Trophoblast cell (in vitro differentiated cells and primary cell): ENCODE data around the gene RBPJL.
A peak's percentile ranks its signal among the peaks of the same experiment; 100 is the strongest.

ENCODE experiments used
- DNase-seq, 2 donors: peaks; one replicate each; pipeline ENCODE4 v3.0.0-alpha.2; 2016
- H2AFZ ChIP-seq: 2 replicates; pipeline ENCODE4 v1.6.1; 2013; ENCODE audit warnings: low read length, moderate library complexity, mild to moderate bottlenecking; ENCODE audit not compliant: insufficient read depth, poor library complexity
- H2AK5ac ChIP-seq: 2 replicates; pipeline ENCODE4 v1.6.1; 2013; ENCODE audit warnings: mild to moderate bottlenecking, low read length
- H2BK120ac ChIP-seq: 2 replicates; pipeline ENCODE4 v1.6.1; 2013; ENCODE audit warnings: low read length, mild to moderate bottlenecking, moderate library complexity; ENCODE audit not compliant: insufficient read depth, poor library complexity
- H2BK12ac ChIP-seq: 2 replicates; pipeline ENCODE4 v1.6.1; 2013; ENCODE audit warnings: mild to moderate bottlenecking, low read length, moderate library complexity
- H2BK5ac ChIP-seq: 2 replicates; pipeline ENCODE4 v1.6.1; 2013; ENCODE audit warnings: low read length, low read depth, moderate library complexity, mild to moderate bottlenecking; ENCODE audit not compliant: poor library complexity
- H3K14ac ChIP-seq: 2 replicates; pipeline ENCODE4 v1.6.1; 2013; ENCODE audit warnings: mild to moderate bottlenecking, low read length
- H3K18ac ChIP-seq: 2 replicates; pipeline ENCODE4 v1.6.1; 2013; ENCODE audit warnings: mild to moderate bottlenecking, low read length
- H3K23ac ChIP-seq: 2 replicates; pipeline ENCODE4 v1.6.1; 2013; ENCODE audit warnings: low read length
- H3K27ac ChIP-seq: 2 replicates; pipeline ENCODE4 v1.5.1; 2013; ENCODE audit warnings: low read depth, mild to moderate bottlenecking, inconsistent platforms, low read length, moderate library complexity
- H3K27me3 ChIP-seq: 2 replicates; pipeline ENCODE4 v1.6.1; 2013; ENCODE audit warnings: inconsistent platforms, mild to moderate bottlenecking, low read length, moderate library complexity; ENCODE audit not compliant: insufficient read depth
- H3K36me3 ChIP-seq, 2 experiments: 1 replicate in 1 of 2; 2 replicates in 1 of 2; pipeline ENCODE4 v1.6.1; 2013; ENCODE audit warnings: low read length in 2 of 2, mild to moderate bottlenecking in 2 of 2, moderate library complexity in 1 of 2; ENCODE audit not compliant: insufficient read depth in 2 of 2, control insufficient read depth in 1 of 2
- H3K4ac ChIP-seq: 2 replicates; pipeline ENCODE4 v1.6.1; 2013; ENCODE audit warnings: low read depth, mild to moderate bottlenecking, low read length, moderate library complexity
- H3K4me1 ChIP-seq, 2 experiments: 1 replicate in 1 of 2; 2 replicates in 1 of 2; pipeline ENCODE4 v1.6.1; 2013; ENCODE audit warnings: low read length in 2 of 2, mild to moderate bottlenecking in 2 of 2, moderate library complexity in 1 of 2; ENCODE audit not compliant: insufficient read depth in 2 of 2, control insufficient read depth in 1 of 2
- H3K4me2 ChIP-seq: 2 replicates; pipeline ENCODE4 v1.6.1; 2013; ENCODE audit warnings: inconsistent platforms, mild to moderate bottlenecking, low read length, moderate library complexity
- H3K4me3 ChIP-seq: 2 replicates; pipeline ENCODE4 v1.5.1; 2013; ENCODE audit warnings: mild to moderate bottlenecking, low read depth, low read length, inconsistent platforms
- H3K79me1 ChIP-seq: one replicate; pipeline ENCODE4 v1.6.1; 2013; ENCODE audit warnings: low read length
- H3K79me2 ChIP-seq: 2 replicates; pipeline ENCODE4 v1.6.1; 2013; ENCODE audit warnings: low read length, mild to moderate bottlenecking; ENCODE audit not compliant: control insufficient read depth, insufficient read depth, poor library complexity
- H3K9ac ChIP-seq: 2 replicates; pipeline ENCODE4 v1.6.1; 2013; ENCODE audit warnings: mild to moderate bottlenecking, low read length
- H3K9me3 ChIP-seq: 2 replicates; pipeline ENCODE4 v1.6.1; 2013; ENCODE audit warnings: low read depth, mild to moderate bottlenecking, control low read depth, inconsistent platforms, low read length; ENCODE audit not compliant: insufficient read depth
- H4K12ac ChIP-seq: 2 replicates; pipeline ENCODE4 v1.6.1; 2013; ENCODE audit warnings: low read depth, mild to moderate bottlenecking, low read length, moderate library complexity
- H4K8ac ChIP-seq: 2 replicates; pipeline ENCODE4 v1.6.1; 2013; ENCODE audit warnings: low read depth, mild to moderate bottlenecking, low read length, moderate library complexity
- H4K91ac ChIP-seq: one replicate; pipeline ENCODE4 v1.6.1; 2013; ENCODE audit warnings: low read depth, mild to moderate bottlenecking, low read length, moderate library complexity
- WGBS: extraction: QIAGEN DNeasy Blood & Tissue Kit; methylation state at CpG from one replicate; pipeline ENCODE4 v1.1.7; 2013; ENCODE audit warnings: missing lambda C conversion rate; ENCODE audit not compliant: insufficient read length, insufficient coverage; ENCODE audit errors: extremely low coverage; 5-methylcytosine and 5-hydroxymethylcytosine counted together

RBPJL gene

DNA sequence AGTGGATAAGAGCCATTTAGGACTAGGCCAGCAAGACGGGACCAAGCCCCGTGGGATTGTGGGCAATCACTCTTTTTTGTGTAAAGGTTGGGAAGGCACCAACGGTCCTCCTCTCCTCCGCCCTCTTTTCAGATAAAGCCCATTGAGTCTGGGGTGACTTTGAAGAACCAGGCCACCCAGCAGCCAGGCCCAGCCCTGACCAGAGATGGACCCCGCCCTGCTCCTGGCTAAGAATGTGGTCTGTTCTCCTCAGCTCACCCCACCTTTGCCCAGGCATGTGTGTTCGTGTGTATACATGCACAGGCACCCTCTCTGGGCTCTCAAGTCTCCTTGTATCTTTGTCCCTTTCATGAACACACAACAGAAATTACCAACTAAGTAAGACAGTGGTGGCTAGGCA, 32.4 kb downstream of the RBPJL start:
- Histone ChIP-seq H3K27ac (peak overlapping the region; percentile 90), H2BK12ac (peak overlapping the region; percentile 58), H3K4me2 (no peak overlapping the region), H4K12ac (no peak overlapping the region), H4K8ac (peak overlapping the region; percentile 5), H2AFZ (no peak overlapping the region), H3K4me1 (peaks cover 67 to 73% of the 10 kb centered on the region in 2 experiments), H2BK5ac (peak overlapping the region; percentile 91), H2AK5ac (peak overlapping the region; percentile 6), H3K79me1 (peaks cover 52% of the 10 kb centered on the region), H3K27me3 (no peaks in the 10 kb centered on the region), H3K4me3 (no peak overlapping the region), H3K14ac (peak overlapping the region; percentile 45), H3K79me2 (peaks cover 41% of the 10 kb centered on the region), H3K36me3 (peaks cover 19 to 27% of the 10 kb centered on the region in 2 experiments), H3K9ac (no peak overlapping the region), H3K18ac (peak overlapping the region; percentile 67), H3K23ac (no peak overlapping the region), H4K91ac (peak overlapping the region; percentile 89), H2BK120ac (no peak overlapping the region), H3K9me3 (no peaks in the 10 kb centered on the region), H3K4ac (peak overlapping the region; percentile 71)
- no CpG with 5 or more reads among the region's 6 CpGs for WGBS
- DNase-seq, result no peak

DNA sequence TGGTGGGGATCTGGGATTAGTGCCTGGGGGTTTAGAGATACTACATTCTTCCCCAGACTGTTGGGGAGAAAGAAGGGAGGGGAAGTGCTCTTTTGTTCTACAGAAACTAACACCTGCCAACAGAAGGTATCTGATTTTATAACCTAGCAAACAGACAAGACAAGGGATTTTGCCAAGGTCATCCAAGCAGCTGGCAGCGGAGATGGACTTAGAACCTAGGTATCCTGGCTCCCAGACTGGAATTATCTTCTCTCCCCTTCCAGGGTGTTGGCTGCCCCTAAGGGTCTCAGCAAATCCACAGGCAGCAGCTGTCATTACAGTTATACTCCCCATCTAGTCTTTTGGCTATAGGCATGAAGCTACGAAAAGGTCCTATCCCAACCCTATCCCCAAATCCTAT, 33.2 kb downstream of the RBPJL start:
- H3K4me1 ChIP-seq, result peaks cover 71 to 78% of the 10 kb centered on the region in 2 experiments
- H3K79me2 ChIP-seq, result peaks cover 45% of the 10 kb centered on the region
- H4K8ac ChIP-seq, result no peak overlapping the region
- H3K4ac ChIP-seq, result peak overlapping the region; percentile 80
- peaks cover 18 to 26% of the 10 kb centered on the region in 2 experiments for H3K36me3 ChIP-seq
- no peak for DNase-seq
- peak overlapping the region; percentile 22 for H2BK5ac ChIP-seq
- H2AK5ac ChIP-seq, result no peak overlapping the region
- H3K14ac ChIP-seq, result no peak overlapping the region
- no peak overlapping the region for H2AFZ ChIP-seq
- H3K27me3 ChIP-seq, result no peaks in the 10 kb centered on the region
- H3K23ac ChIP-seq, result no peak overlapping the region
- no peak overlapping the region for H3K4me2 ChIP-seq
- no peak overlapping the region for H3K9ac ChIP-seq
- no peak overlapping the region for H4K12ac ChIP-seq
- peak overlapping the region; percentile 40 for H2BK120ac ChIP-seq
- WGBS, result no CpG with 5 or more reads among the region's 2 CpGs
- H4K91ac ChIP-seq, result peak overlapping the region; percentile 48
- H3K4me3 ChIP-seq, result no peak overlapping the region
- H2BK12ac ChIP-seq, result peak overlapping the region; percentile 26
- H3K18ac ChIP-seq, result no peak overlapping the region
- no peaks in the 10 kb centered on the region for H3K9me3 ChIP-seq
- H3K27ac ChIP-seq, result no peak overlapping the region
- peaks cover 58% of the 10 kb centered on the region for H3K79me1 ChIP-seq

DNA sequence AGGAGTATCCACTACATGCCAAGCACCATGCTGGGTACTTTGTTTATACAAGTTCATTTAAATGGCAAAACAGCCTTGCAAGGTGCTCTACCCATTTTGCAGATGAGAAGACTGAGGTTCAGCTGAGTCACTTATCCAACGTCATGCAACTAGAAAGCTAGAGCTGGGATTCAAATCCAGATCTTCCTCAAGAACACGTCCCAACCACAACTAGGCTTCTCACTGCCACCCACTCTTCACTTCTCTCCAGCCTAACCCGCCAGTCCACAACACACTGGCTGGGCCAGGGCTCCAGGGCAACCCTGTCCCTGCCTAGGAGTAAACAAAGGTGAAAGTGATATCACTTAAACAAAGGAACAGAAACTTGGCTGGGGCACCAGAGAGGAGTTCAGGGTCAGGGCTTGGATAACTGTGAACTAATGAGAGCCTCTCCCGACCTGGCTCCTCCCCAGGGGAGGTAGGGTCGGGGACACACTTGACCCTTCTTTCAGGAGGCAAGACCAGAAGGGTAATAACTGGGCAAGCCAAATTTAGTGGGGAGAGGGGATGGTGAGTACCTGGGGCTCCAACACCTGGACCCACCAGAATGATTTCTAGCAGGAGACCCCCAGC, 33.7 kb downstream of the RBPJL start:
- H3K9ac ChIP-seq, result no peak overlapping the region
- H3K36me3 ChIP-seq, result peaks cover 13 to 20% of the 10 kb centered on the region in 2 experiments
- peak overlapping the region; percentile 80 for H3K4ac ChIP-seq
- H3K23ac ChIP-seq, result no peak overlapping the region
- WGBS, result no CpG with 5 or more reads among the region's 5 CpGs
- H3K9me3 ChIP-seq, result no peaks in the 10 kb centered on the region
- no peaks in the 10 kb centered on the region for H3K27me3 ChIP-seq
- no peak overlapping the region for H2AK5ac ChIP-seq
- peak overlapping the region; percentile 2 for H3K18ac ChIP-seq
- no peak for DNase-seq
- H3K4me1 ChIP-seq, result peaks cover 74 to 83% of the 10 kb centered on the region in 2 experiments
- no peak overlapping the region for H2AFZ ChIP-seq
- no peak overlapping the region for H4K8ac ChIP-seq
- H2BK12ac ChIP-seq, result peak overlapping the region; percentile 34
- no peak overlapping the region for H3K14ac ChIP-seq
- H3K79me1 ChIP-seq, result peaks cover 60% of the 10 kb centered on the region
- no peak overlapping the region for H2BK5ac ChIP-seq
- H3K27ac ChIP-seq, result peak overlapping the region; percentile 20
- H4K91ac ChIP-seq, result peak overlapping the region; percentile 44
- no peak overlapping the region for H4K12ac ChIP-seq
- H2BK120ac ChIP-seq, result no peak overlapping the region
- no peak overlapping the region for H3K4me2 ChIP-seq
- no peak overlapping the region for H3K4me3 ChIP-seq
- H3K79me2 ChIP-seq, result peaks cover 46% of the 10 kb centered on the region

DNA sequence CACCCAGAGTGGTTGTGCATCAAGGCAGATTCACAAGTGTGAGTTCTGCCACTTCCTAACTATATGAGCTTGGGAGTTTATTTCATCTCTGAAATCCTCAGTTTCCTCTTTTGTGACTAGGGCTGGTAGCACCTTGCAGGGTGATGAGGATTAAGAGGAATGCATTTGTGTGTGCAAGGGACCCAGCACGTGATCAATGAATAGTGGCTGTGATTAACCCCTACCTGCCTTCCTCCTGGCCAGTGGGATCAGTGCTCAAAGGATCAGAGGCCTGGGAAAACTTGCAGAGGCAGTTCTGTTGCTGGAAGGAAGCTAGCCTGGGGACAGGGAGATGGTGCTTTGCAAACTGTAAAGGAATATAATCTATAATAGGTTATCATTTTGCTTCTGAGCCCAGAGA, 34.3 kb downstream of the RBPJL start:
- no peaks in the 10 kb centered on the region for H3K27me3 ChIP-seq
- H3K79me2 ChIP-seq, result peaks cover 46% of the 10 kb centered on the region
- peaks cover 7 to 14% of the 10 kb centered on the region in 2 experiments for H3K36me3 ChIP-seq
- no peak overlapping the region for H3K9ac ChIP-seq
- peak overlapping the region; percentile 2 for H3K18ac ChIP-seq
- peak overlapping the region; percentile 17 for H3K4me2 ChIP-seq
- H2BK120ac ChIP-seq, result no peak overlapping the region
- no peak overlapping the region for H3K23ac ChIP-seq
- H2BK12ac ChIP-seq, result peak overlapping the region; percentile 58
- peak overlapping the region; percentile 44 for H4K91ac ChIP-seq
- DNase-seq, result no peak
- no CpG with 5 or more reads among the region's 1 CpG for WGBS
- H3K9me3 ChIP-seq, result no peaks in the 10 kb centered on the region
- peak overlapping the region; percentile 80 for H3K4ac ChIP-seq
- no peak overlapping the region for H3K14ac ChIP-seq
- H4K12ac ChIP-seq, result no peak overlapping the region
- peaks cover 72 to 89% of the 10 kb centered on the region in 2 experiments for H3K4me1 ChIP-seq
- H3K27ac ChIP-seq, result peak overlapping the region; percentile 97
- H4K8ac ChIP-seq, result no peak overlapping the region
- H3K4me3 ChIP-seq, result no peak overlapping the region
- H2BK5ac ChIP-seq, result no peak overlapping the region
- H3K79me1 ChIP-seq, result peaks cover 61% of the 10 kb centered on the region
- H2AK5ac ChIP-seq, result no peak overlapping the region
- H2AFZ ChIP-seq, result no peak overlapping the region
